HEK293 (cell line): ENCODE data around the gene C2CD5.

Experiments
- CTCF ChIP-seq: fragments of 450-650 bp; formaldehyde crosslinking; IDR thresholded peaks from 2 replicates; pipeline ENCODE4 v1.5.1; 2016; ENCODE audit warnings: missing biosample characterization, missing genetic modification characterization
- REST ChIP-seq: fragments of 450-650 bp; formaldehyde crosslinking; IDR thresholded peaks from 2 replicates; pipeline ENCODE4 v1.5.1; 2016; ENCODE audit warnings: missing biosample characterization, missing genetic modification characterization

- TF ChIP-seq CTCF (tag by site-specific recombination), result no peak
- TF ChIP-seq REST, result no peak
These were observed 44.9 kb downstream of the C2CD5 start for GRCh38 chr12:22499445-22499844.
